Measurements from ENCODE around the gene NDUFB7. TPM values are rescaled to one million over a fixed set of nuclear protein-coding genes. Genes with fewer than 3 reads are reported as not detected.
A peak's percentile ranks its signal among the peaks of the same experiment; 100 is the strongest.

The NDUFB7 gene
- total and polyA plus RNA-seq, 2 of the 8 experiments (the other 6 are each of a cell fraction or from before 2014, with no cell fraction given), result 151 to 740 TPM

DNA sequence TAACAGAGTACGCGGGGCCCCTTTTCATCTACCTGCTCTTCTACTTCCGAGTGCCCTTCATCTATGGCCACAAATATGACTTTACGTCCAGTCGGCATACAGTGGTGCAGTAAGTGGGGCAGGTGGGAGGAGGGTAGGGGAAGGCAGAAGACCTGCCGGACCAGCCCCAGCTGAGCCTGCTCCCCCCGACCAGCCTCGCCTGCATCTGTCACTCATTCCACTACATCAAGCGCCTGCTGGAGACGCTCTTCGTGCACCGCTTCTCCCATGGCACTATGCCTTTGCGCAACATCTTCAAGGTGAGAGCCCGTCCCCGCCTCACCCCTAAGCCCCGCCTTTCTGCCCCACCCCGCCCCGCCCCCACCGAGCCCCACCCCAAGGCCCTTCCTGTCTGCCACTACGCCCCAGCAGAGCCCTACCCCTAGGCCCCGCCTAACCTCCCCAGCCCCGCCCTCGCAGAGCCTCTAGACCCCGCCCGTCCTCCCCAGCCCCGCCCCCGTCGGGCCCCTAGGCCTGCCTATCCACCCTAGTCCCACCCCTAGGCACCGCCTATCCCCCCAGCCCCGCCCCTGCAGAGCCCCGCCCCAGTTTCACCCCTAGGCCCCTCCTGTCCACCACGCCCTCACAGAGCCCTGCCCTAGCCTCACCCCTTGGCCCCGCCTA, 7.7 kb downstream of the NDUFB7 start:
- 84% methylated on average over 5 of the region's 33 CpGs; no CpG with 5 or more reads in 1 of the 2 experiments for WGBS, 2 experiments (ENCODE audit: extremely low coverage in 1 of 2, insufficient coverage in 1 of 2, insufficient read length in 1 of 2, insufficient replicate concordance in 2 of 2, low coverage in 1 of 2, low lambda C conversion rate in 2 of 2, missing lambda C conversion rate in 1 of 2)
- no peak for TF ChIP-seq MAFK (IDR thresholded peaks at IDR 0.05; ENCODE audit: low read depth, low read length)
- peak; percentile 91 for TF ChIP-seq CEBPB (IDR thresholded peaks at IDR 0.05; ENCODE audit: low read depth, low read length)

More for the DNA sequence above, 7.7 kb downstream of the NDUFB7 start:
- no peak overlapping the region for H3K23ac ChIP-seq (ENCODE audit: insufficient read length)
- H2BK15ac ChIP-seq (ENCODE audit: low read length), result 0 out of 2 replicates have a peak overlapping the region, but pooled peaks have one; percentile 2
- H3K4me3 ChIP-seq (ENCODE audit: extremely low read depth in 1 of 4, insufficient read depth in 2 of 4, low read depth in 3 of 4, low read length in 4 of 4), result no peak overlapping the region
- no peak overlapping the region for H4K8ac ChIP-seq (ENCODE audit: extremely low read depth, insufficient read depth, low read length)
- H3K4ac ChIP-seq (replicated peaks; ENCODE audit: insufficient read length, low read depth, low read length), result no peak overlapping the region
- no peak overlapping the region for H2AFZ ChIP-seq (ENCODE audit: low read length)
- no peak for FAIRE-seq
- peaks cover 0 to 12% of the 10 kb centered on the region in 2 experiments; a peak in 1 of 4 replicates for H3K79me2 ChIP-seq (ENCODE audit: control insufficient read depth in 1 of 2, insufficient read depth in 2 of 2, low read length in 2 of 2)
- no peak overlapping the region for H3K9ac ChIP-seq (replicated peaks in 1 of 4; ENCODE audit: extremely low read depth in 1 of 4, low read depth in 3 of 4, low read length in 3 of 4)
- peaks cover 0 to 16% (median 6%) of the 10 kb centered on the region in 4 experiments; a peak in 3 of 8 replicates for H3K36me3 ChIP-seq (ENCODE audit: control insufficient read depth in 2 of 4, insufficient read depth in 4 of 4, low read length in 3 of 4)
- H3K9me3 ChIP-seq (ENCODE audit: insufficient read depth in 2 of 2, low read depth in 1 of 2, low read length in 1 of 2), result no peaks in the 10 kb centered on the region
- H2BK120ac ChIP-seq (replicated peaks; ENCODE audit: low read depth, low read length), result no peak overlapping the region
- no peak overlapping the region for H2AK5ac ChIP-seq (ENCODE audit: low read depth, low read length)
- H4K20me1 ChIP-seq (replicated peaks in 1 of 2; ENCODE audit: control insufficient read depth in 1 of 2, insufficient read depth in 2 of 2, low read length in 2 of 2), result peaks cover 0 to 17% of the 10 kb centered on the region in 2 experiments
- peak; percentile 83 to 89 for DNase-seq (ENCODE audit: low read depth in 1 of 2, low spot score in 2 of 2)
- H4K91ac ChIP-seq (replicated peaks; ENCODE audit: insufficient read length, low read length), result no peak overlapping the region
- no peak overlapping the region for H2BK5ac ChIP-seq (ENCODE audit: low read depth, low read length)
- no peaks in the 10 kb centered on the region for H3K23me2 ChIP-seq (ENCODE audit: low read depth, low read length)
- ChIA-PET CTCF (ENCODE audit: partially characterized antibody) (interaction anchor here (1.0 to 3.1 kb wide), 4 partner anchors 10 to 222 kb away, joined by 3 to 13 read pairs (median 6); partner anchors contain the start of gene ZNF333), POLR2A (ENCODE audit: partially characterized antibody) (interaction anchor here (1.2 to 3.2 kb wide), 2 partner anchors 9 to 14 kb away, joined by 4 to 11 read pairs; partner anchors contain the start of gene NDUFB7)
- peaks cover 0 to 36% (median 32%) of the 10 kb centered on the region in 4 experiments; a peak in 6 of 7 replicates for H3K4me1 ChIP-seq (replicated peaks in 1 of 4; ENCODE audit: control insufficient read depth in 3 of 4, insufficient read depth in 4 of 4, low read length in 3 of 4)
- no peak overlapping the region; the same call in 1 of the 2 replicates for H3K27ac ChIP-seq (ENCODE audit: low read depth, low read length)
- no peak overlapping the region for H3K14ac ChIP-seq (ENCODE audit: insufficient read length)
- no peaks in the 10 kb centered on the region for H3K27me3 ChIP-seq (replicated peaks in 1 of 4; ENCODE audit: control insufficient read depth in 3 of 4, extremely low read depth in 1 of 4, insufficient read depth in 3 of 4, low read length in 3 of 4)
- H2BK12ac ChIP-seq (ENCODE audit: low read depth, low read length), result no peak overlapping the region
- H3K18ac ChIP-seq (ENCODE audit: extremely low read depth, low read length), result no peak overlapping the region
- no peak overlapping the region for H2BK20ac ChIP-seq (ENCODE audit: low read length)
- no peak overlapping the region for H3K56ac ChIP-seq (replicated peaks; ENCODE audit: insufficient read length, low read depth, low read length)
- no peak overlapping the region for H3K4me2 ChIP-seq (ENCODE audit: insufficient read depth in 1 of 2, low read depth in 2 of 2, low read length in 2 of 2)
- peaks cover 5% of the 10 kb centered on the region for H3K79me1 ChIP-seq (ENCODE audit: low read depth, low read length)
- H4K5ac ChIP-seq (ENCODE audit: insufficient read length, low read depth, low read length), result no peak overlapping the region

Measured in H1 (cell line).